ENCODE data around the gene HAGH. TPM values are rescaled to one million over a fixed set of nuclear protein-coding genes. Genes with fewer than 3 reads are reported as not detected.

Gene HAGH
- total RNA-seq, 1 experiment from 2014 or later = 48.1 TPM

DNA sequence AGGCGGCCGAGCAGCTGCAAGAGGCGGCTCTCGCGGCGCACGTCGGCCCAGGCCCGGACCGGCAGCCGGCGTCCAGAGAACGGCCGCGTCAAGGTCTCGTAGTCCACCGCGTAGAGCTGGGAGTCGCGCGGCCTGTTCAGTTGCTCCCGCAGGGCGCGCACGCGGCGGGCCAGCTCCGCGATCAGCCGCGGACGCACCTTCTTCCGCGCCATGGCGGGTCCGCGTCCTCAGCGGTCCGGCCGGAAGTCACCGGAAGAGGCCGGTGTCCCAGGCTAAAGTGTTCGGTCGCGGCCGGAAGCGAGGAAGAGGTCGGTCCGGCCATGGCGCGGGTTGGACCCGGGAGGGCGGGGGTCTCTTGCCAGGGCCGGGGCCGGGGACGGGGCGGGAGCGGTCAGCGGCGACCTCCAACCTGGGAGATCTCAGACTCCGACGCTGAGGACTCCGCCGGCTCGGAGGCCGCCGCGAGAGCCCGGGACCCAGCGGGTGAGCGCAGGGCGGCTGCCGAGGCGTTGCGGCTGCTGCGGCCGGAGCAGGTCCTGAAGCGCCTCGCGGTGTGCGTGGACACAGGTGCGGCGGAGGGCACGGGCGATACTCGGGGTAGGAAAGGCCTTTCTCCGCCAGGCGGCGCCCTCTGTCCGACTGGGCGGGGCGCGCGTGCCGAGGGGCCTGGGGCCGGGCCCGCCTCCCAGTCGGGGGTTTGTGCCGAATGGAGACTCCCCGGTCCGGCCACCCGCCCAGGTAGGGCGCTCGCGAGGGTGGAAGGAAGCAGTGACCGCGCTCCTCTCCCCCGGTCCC, 53.5 kb downstream of the HAGH start, which contains the start of gene MRPS34:
TSS of gene MRPS34 (minus strand) at position 227 of the 795 bp plus-strand sequence. CDS start at position 212, 15 bp downstream.
- BruUV-seq (replicated peaks) = TSS peak; percentile 17
- Mint-ChIP-seq H3K4me3 (ENCODE audit: unreplicated experiment) (peak within 1 kb of the TSS; percentile 78), H3K27ac (ENCODE audit: unreplicated experiment) (peak within 1 kb of the TSS; percentile 63), H3K27me3 (ENCODE audit: insufficient read depth, unreplicated experiment) (no peaks in the 10 kb centered on the region), H3K36me3 (ENCODE audit: insufficient read depth, unreplicated experiment) (peaks cover 79% of the 10 kb centered on the region), H3K9me3 (ENCODE audit: unreplicated experiment) (no peaks in the 10 kb centered on the region), H3K4me1 (ENCODE audit: low read depth, unreplicated experiment) (no peaks in the 10 kb centered on the region)
- intact Hi-C loops (cut with micrococcal nuclease; ENCODE audit: unreplicated experiment) = loop anchor here (1.0 kb wide), 1 partner anchor 9 kb away; the partner anchor contains the start of genes NUBP2 and SPSB3
- ChIA-PET CTCF (interaction anchor here (0.7 to 1.6 kb wide), 4 partner anchors 9 to 89 kb away, joined by 3 to 14 read pairs (median 7); partner anchors contain the start of genes NUBP2 and SPSB3), POLR2A (interaction anchor here (0.6 to 2.0 kb wide), 3 partner anchors 10 to 127 kb away, joined by 4 to 18 read pairs (median 4); partner anchors contain the start of genes MAPK8IP3, NUBP2 and SPSB3)
- DNase-seq = peak; percentile 83 to 93
- TF ChIP-seq, protein P1, sequence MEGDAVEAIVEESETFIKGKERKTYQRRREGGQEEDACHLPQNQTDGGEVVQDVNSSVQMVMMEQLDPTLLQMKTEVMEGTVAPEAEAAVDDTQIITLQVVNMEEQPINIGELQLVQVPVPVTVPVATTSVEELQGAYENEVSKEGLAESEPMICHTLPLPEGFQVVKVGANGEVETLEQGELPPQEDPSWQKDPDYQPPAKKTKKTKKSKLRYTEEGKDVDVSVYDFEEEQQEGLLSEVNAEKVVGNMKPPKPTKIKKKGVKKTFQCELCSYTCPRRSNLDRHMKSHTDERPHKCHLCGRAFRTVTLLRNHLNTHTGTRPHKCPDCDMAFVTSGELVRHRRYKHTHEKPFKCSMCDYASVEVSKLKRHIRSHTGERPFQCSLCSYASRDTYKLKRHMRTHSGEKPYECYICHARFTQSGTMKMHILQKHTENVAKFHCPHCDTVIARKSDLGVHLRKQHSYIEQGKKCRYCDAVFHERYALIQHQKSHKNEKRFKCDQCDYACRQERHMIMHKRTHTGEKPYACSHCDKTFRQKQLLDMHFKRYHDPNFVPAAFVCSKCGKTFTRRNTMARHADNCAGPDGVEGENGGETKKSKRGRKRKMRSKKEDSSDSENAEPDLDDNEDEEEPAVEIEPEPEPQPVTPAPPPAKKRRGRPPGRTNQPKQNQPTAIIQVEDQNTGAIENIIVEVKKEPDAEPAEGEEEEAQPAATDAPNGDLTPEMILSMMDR (IDR thresholded peaks at IDR 0.05; ENCODE audit: insufficient read depth in 1 of 2, low read depth in 1 of 2, low read length in 1 of 2, severe bottlenecking in 1 of 2, unreplicated experiment in 1 of 2) = peak; percentile 64 to 89
- H3K4me1 ChIP-seq = peaks cover 8% of the 10 kb centered on the region
- no peaks in the 10 kb centered on the region for H3K36me3 ChIP-seq (ENCODE audit: control insufficient read depth, insufficient read depth, low read length)
- H3K4me3 ChIP-seq (ENCODE audit: low read depth, low read length) = peak within 1 kb of the TSS; percentile 93
- H3K9me3 ChIP-seq = no peaks in the 10 kb centered on the region
- H3K27me3 ChIP-seq (replicated peaks; ENCODE audit: control insufficient read depth, insufficient read depth, low read length) = no peaks in the 10 kb centered on the region

DNA sequence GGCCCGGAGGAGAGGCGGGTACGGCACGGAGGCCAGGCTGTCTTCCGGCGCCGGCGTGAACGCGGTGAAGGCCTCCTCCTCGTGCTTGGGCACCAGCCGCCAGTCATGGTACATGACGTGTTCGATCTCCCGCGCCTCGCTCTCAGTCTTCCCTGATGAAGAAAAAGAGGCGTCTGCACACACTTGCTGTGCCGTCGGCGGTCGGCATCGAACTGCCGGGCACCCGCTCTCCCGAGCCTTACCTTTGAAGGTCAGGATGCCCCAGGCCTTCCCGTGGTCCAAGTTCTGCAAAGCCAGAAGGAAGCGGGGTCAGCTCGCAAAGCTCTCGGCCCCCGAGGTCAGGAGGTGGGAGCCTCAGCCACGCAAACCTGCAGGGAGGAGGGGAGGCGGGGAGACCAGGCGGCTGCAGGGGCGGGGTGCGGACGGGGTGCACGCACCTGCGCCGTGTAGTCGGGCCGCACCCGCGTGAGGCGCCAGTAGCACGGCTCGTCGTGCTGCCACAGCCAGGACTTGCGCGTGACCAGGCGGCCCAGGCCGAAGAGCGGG, 54.2 kb downstream of the HAGH start, which contains the start of gene EME2:
TSS of gene EME2 (plus strand) at position 449 of the 546 bp plus-strand sequence. CDS start 418 bp downstream, outside the sequence.
- no peaks in the 10 kb centered on the region for H3K36me3 ChIP-seq (ENCODE audit: control insufficient read depth, insufficient read depth, low read length)
- no TSS peak for BruUV-seq (replicated peaks)
- H3K27ac Mint-ChIP-seq (ENCODE audit: unreplicated experiment) = peak within 1 kb of the TSS; percentile 63
- peak within 1 kb of the TSS; percentile 93 for H3K4me3 ChIP-seq (ENCODE audit: low read depth, low read length)
- H3K36me3 Mint-ChIP-seq (ENCODE audit: insufficient read depth, unreplicated experiment) = peaks cover 79% of the 10 kb centered on the region
- intact Hi-C loops (cut with micrococcal nuclease; ENCODE audit: unreplicated experiment) = no loop called here
- H3K9me3 Mint-ChIP-seq (ENCODE audit: unreplicated experiment) = no peaks in the 10 kb centered on the region
- DNase-seq = no peak
- TF ChIP-seq, protein P1 (IDR thresholded peaks at IDR 0.05; ENCODE audit: insufficient read depth in 1 of 2, low read depth in 1 of 2, low read length in 1 of 2, severe bottlenecking in 1 of 2, unreplicated experiment in 1 of 2) = no peak
- H3K4me1 Mint-ChIP-seq (ENCODE audit: low read depth, unreplicated experiment) = no peaks in the 10 kb centered on the region
- CTCF ChIA-PET = interaction anchor here (0.7 to 1.6 kb wide), 3 partner anchors 10 to 89 kb away, joined by 3 to 14 read pairs (median 4); partner anchors contain the start of genes NUBP2 and SPSB3
- no peaks in the 10 kb centered on the region for H3K27me3 ChIP-seq (replicated peaks; ENCODE audit: control insufficient read depth, insufficient read depth, low read length)
- peak within 1 kb of the TSS; percentile 78 for H3K4me3 Mint-ChIP-seq (ENCODE audit: unreplicated experiment)
- no peaks in the 10 kb centered on the region for H3K9me3 ChIP-seq
- no peaks in the 10 kb centered on the region for H3K27me3 Mint-ChIP-seq (ENCODE audit: insufficient read depth, unreplicated experiment)
- H3K4me1 ChIP-seq = peaks cover 8% of the 10 kb centered on the region
- POLR2A ChIA-PET = interaction anchor here (0.6 to 2.0 kb wide), 3 partner anchors 10 to 127 kb away, joined by 4 to 18 read pairs (median 4); partner anchors contain the start of genes MAPK8IP3, NUBP2 and SPSB3

DNA sequence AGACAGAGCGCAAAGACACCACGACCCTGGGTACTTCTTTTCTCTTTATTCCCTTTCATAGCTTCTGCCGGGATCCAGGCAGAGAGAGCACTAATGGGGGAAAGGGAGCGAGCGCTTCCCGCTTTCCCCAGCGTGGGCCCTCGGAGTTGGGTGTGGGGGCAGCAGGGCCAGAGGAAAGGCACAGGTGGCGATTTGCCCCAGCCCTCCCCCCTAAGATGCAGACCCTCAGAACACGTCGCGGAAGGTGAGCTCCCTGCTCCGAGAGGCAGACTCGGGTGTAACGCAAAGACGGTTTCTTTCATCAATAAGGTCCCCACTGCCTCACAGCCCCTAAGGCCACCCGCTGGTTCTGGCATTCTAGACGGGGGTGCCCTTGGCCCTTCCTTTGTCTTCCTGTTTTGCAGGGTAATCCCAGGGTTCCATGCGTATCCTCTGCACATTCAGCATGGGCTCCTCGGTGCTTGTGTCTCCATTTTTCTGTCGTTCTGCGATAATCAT, 54.7 kb downstream of the HAGH start:
- peak overlapping the region; percentile 78 for H3K4me3 Mint-ChIP-seq (ENCODE audit: unreplicated experiment)
- peak overlapping the region; percentile 93 for H3K4me3 ChIP-seq (ENCODE audit: low read depth, low read length)

More for the DNA sequence above, 54.7 kb downstream of the HAGH start:
- TSS peak; percentile 90 for BruUV-seq (replicated peaks)
- no peak for DNase-seq
- Mint-ChIP-seq H3K27me3 (ENCODE audit: insufficient read depth, unreplicated experiment) (no peaks in the 10 kb centered on the region), H3K4me1 (ENCODE audit: low read depth, unreplicated experiment) (no peaks in the 10 kb centered on the region), H3K27ac (ENCODE audit: unreplicated experiment) (peak overlapping the region; percentile 58), H3K36me3 (ENCODE audit: insufficient read depth, unreplicated experiment) (peaks cover 76% of the 10 kb centered on the region), H3K9me3 (ENCODE audit: unreplicated experiment) (no peaks in the 10 kb centered on the region)
- no peaks in the 10 kb centered on the region for H3K9me3 ChIP-seq
- ChIA-PET POLR2A (interaction anchor here (2.0 kb wide), 1 partner anchor 11 kb away, joined by 18 read pairs; the partner anchor contains the start of genes NUBP2 and SPSB3), CTCF (interaction anchor here (1.6 kb wide), 1 partner anchor 11 kb away, joined by 14 read pairs; the partner anchor contains the start of genes NUBP2 and SPSB3)
- TF ChIP-seq, protein P1 (IDR thresholded peaks at IDR 0.05; ENCODE audit: insufficient read depth in 1 of 2, low read depth in 1 of 2, low read length in 1 of 2, severe bottlenecking in 1 of 2, unreplicated experiment in 1 of 2) = no peak
- intact Hi-C loops (cut with micrococcal nuclease; ENCODE audit: unreplicated experiment) = no loop called here
- H3K36me3 ChIP-seq (ENCODE audit: control insufficient read depth, insufficient read depth, low read length) = no peaks in the 10 kb centered on the region
- H3K27me3 ChIP-seq (replicated peaks; ENCODE audit: control insufficient read depth, insufficient read depth, low read length) = no peaks in the 10 kb centered on the region
- H3K4me1 ChIP-seq = peaks cover 8% of the 10 kb centered on the region

Data from Caco-2 (cell line).